ENCODE results near the gene TXNDC12.

The TXNDC12 gene

DNA sequence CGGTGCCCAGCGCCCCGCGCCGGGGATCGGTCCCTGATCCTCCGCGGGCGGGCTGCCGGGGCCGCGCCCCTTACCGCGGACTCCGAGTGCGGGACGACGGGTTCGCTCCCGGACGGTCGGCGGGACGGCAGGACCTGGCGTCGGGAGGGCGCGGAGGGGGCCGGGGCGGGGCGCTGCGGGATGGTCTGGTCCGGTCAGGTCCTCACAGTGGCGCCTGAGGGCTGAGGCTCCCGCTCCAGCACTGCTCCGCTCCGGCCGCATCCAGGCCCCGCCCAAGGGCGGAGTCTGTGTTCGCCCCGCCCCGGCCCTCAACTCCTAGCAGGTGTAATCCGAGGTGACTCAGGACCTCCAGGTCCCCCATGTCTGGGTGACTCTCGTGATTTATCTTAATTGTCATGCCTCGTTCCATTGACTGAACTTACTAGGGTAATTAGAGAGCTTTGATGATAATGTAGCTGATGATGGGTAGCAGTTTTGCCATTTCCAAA lies 64.5 kb downstream of the TXNDC12 start, which contains the start of gene RAB3B:
RAB3B (minus strand) TSS at position 223 of the 488 bp plus-strand sequence. CDS start 13,583 bp downstream, outside the sequence.
- peak; percentile 85 for DNase-seq

GRCh38 chr1:51989582-51990477 lies 65.2 kb downstream of the TXNDC12 start:
- no peak for DNase-seq

DNA sequence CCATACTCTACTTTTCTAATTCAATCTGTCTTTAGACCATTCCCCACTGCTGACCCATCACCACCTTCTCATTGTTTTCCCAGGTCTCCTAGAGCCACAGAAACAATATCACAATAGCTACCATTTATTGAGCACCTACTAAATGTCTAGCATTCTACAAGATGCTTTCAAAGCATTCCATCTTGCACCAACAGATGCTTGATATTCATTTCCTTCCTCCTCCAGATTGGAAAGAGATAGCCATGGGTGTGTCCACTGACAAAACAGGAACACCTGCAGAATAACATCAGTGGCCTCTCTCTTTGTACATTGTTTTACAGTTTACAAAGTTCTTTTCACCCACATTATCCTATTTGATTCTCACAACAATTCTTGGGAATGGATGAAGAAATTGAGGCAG lies 66.7 kb downstream of the TXNDC12 start:
- DNase-seq = no peak

DNA sequence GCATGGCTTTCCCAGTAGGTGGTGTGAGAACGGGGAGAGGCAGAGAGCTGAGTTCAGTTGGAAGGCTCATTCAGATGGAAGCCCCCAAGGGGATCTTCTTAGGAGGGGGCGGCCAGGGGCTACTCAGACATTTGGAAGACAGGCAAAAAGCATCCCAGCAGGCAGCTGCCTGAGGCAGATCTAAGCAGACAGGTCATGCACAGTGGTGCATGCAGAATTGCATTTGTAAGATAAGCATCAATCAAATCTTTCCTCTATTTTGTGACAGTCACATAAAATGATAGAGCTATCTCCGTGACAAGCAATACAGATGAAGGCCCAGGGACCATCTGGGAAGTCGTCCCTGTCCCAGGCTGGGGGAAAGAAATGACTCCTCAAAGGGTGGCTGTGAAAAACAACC lies 68.3 kb downstream of the TXNDC12 start:
- no peak for DNase-seq

DNA sequence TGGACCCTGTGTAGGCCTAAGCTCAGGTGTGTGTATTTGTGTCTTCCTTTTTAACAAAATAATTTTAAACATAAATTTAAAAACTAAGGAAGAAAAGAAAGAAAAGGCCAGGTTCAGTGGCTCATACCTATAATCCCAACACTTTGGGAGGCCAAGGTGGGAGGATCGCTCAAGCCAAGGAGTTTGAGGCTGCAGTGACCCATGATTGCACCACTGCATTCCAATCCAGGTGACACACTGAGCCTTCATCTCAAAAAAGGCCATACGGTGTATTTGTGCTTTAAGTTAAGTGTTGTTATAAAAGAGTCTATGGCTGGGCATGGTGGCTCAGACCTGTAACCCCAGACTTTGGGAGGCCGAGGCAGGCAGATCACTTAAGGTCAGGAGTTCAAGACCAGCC lies 72.8 kb downstream of the TXNDC12 start:
- no peak for DNase-seq

DNA sequence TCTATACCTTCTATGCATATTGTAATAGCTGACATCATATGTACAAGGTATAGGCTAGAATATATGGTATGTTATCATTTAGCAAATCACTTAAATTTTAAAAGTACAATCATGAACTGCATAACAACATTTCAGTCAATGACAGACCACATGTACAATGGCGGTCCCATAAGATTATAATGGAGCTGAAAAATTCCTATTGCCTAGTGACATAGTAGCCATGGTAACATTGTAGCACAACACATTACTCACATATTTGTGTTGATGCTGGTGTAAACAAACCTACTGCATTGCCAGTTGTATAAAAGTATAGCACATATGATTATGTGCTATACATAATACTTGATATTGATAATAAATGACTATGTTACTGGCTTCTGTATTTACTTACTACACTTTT lies 73.4 kb downstream of the TXNDC12 start:
- no peak for DNase-seq

GRCh38 chr1:51978099-51978498 lies 76.9 kb downstream of the TXNDC12 start:
- DNase-seq = no peak

DNA sequence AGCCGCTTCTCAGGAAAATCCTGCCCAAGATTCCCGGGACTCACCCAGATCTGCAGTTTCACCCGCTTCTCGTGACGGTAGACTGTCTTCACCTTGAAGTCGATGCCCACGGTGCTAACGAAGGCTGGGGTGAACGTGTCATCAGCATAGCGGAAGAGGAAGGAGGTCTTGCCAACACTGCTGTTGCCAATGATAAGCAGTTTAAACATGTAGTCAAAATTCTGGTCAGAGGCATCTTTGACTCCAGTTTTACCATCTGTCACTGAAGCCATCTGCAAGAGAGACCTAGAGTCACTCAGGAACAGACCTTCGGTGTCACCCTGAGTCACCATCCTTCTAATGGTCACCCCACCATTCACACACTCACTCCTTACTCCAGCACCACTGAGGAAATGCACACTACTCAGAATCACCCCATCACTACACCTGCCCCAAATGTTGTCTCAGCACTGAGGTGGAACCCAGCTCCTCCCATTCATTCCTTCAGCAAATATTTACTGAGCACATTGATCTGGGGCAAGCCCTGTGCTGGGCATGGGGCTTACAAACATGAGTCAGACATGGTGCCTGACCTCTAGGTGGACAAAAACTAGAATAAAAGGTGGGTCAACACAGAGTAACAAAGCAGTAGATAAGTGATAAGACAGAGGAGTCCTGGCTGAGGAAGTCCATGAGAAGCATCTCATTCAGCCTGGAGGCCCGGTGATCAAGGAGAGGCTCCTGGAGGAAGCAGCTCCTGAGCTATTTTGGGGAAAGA lies 78.0 kb downstream of the TXNDC12 start:
- DNase-seq = no peak

- DNase-seq = no peak
Measured at GRCh38 chr1:51973587-51974474, 81.2 kb downstream of the TXNDC12 start.
